Activated naive CD4-positive, alpha-beta T cell treated with Interleukin-2 at 50 U/mL for 16 hours (primary cell): Measurements from ENCODE around the gene DGCR6L.
"Not testable (repeated sequence)": the region's sequence is repeated elsewhere in the genome, so short reads cannot be mapped to it uniquely, and the experiment has no call there.

Source experiments
- DNase-seq: peaks from one replicate; pipeline ENCODE4 v3.0.0-alpha.2; 2020

Gene DGCR6L

DNA sequence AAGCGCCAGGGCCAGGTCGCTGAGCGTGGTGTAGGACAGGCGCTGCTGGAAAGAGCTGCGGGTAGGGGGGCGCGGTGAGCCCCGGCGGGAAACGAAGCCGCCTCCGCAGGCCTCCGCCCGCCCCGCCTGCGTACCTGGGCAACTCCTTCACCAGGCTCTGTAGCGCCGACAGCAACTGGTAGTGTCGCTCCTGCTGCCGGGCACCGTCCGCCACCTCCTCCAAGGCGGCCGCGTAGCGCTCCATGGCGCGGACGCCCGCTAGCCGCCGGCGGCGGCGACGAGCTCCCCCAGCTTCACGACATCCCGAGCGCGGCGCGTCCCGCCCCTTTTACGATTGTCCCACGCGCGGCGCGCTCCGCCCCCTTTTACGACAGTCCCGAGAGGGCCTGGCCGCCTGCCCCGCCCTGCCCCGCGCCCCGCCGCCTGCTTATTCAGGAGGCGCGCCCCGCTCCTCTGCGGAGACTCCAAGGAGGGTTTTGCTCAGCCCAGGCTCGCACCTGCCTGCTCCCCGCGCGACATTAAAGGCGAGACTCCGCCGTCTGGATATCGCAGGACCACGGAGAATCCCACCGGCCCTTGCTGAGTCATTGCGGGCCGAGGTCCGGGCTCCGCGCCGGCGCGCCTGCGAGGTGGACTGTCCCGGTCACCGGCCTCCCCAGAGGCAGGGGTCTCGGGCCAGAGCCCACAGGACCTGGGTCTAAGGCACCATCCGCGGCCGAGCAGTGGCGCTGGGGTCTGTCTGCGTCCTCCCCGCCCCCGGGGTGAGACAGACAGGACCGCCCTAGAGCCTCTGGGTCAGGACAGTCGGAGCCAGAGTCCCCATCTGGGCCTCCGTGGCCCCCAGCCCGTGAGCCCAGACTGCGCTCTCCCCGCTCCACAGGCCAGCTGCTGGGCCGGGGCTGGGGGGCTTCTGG lies at the start of gene DGCR6L:
Gene DGCR6L, minus strand, starts transcription at position 316 of the 914 bp plus-strand sequence. Its CDS starts 72 bp downstream, at position 244.
- peak; percentile 98 for DNase-seq

DNA sequence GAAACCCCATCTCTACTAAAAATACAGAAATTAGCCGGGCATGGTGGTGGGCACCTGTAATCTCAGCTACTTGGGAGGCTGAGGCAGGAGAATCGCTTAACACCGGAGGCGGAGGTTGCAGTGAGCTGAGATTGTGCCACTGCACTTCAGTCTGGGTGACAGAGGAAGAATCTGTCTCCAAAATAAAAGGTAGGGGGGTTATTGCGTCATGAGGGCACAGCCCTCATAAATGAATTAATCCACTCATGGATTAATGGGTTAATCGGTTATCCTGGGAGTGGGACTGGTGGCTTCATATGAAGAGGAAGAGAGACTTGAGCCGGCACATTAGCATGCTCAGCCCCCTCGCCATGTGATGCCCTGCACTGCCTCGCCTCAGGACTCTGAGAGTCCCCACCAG lies 49.0 kb upstream of the DGCR6L start:
- DNase-seq = not testable (repeated sequence)

DNA sequence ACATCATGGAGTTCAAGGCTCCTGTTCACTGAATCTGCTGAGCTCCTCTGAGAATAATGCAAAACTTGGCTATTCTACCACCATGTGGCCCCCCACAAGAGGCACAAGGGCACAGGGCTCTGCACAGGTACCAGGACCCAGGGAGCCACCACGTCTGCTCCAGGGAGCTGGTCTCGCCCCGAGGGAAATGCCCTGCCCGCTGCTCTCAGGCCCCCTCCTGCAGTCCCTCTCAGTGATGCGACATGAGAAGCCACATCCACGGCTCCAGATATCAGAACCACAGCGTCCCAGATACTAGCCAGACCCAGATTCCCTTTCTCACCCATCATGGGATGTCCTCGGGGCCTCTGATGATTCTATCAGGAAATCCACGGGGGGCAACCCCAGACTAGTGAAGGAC lies 47.0 kb upstream of the DGCR6L start:
- DNase-seq = not testable (repeated sequence)

DNA sequence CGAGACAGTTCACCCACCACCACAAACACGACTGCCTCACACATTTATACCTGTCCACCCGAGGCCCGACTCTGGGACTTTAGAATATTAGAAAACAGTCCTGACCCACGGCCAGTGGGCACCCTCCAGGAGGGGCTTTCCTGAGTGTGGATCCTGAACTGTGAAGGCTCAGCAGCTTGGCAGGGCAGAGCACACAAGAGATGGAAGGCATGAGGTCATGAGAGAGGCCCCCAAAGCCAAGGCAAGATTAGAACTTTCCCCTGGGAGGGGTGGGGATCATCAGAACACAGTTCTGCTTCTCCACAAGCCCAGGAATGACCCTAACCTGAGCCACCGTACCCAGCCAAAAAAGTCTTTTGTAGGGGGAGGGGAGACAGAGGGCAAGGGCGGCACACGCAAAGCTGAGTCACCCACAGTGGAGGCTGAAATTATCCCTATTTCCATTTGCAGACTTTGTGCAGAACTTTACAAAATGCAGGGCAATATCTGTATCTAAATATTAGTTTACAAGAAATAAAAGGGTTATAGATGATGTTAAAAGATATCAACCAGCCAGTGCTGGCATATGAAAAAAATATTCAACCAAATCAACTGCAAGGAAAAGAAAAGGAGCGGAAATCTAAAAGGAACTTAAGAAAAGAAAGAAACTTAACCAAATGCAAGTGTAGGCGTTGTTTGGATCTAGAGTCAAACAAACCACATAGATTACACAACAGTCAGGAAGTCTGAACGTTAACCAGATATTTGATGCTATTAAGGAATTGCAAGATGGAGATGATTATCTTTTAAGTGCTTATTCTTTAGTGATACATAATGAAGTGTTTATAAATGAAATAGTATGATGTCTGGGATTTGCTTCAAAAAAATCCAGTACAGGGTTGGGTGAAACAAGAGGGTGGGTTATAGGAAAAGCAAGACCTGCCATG lies 44.7 kb upstream of the DGCR6L start:
- not testable (repeated sequence) for DNase-seq

DNA sequence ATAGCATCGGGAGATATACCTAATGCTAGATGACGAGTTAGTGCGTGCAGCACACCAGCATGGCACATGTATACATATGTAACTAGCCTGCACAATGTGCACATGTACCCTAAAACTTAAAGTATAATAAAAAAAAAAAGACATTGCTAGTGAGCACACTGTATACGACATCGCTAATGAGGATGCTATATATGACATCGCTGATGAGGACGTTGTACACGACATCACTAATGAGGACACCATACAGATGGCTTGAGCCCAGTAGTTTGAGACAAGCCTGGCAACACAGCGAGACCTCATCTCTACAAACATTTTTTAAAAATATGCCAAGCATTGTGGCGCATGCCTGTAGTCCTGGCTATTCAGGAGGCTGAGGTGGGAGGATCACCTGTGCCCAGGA lies 42.5 kb upstream of the DGCR6L start:
- DNase-seq = not testable (repeated sequence)

DNA sequence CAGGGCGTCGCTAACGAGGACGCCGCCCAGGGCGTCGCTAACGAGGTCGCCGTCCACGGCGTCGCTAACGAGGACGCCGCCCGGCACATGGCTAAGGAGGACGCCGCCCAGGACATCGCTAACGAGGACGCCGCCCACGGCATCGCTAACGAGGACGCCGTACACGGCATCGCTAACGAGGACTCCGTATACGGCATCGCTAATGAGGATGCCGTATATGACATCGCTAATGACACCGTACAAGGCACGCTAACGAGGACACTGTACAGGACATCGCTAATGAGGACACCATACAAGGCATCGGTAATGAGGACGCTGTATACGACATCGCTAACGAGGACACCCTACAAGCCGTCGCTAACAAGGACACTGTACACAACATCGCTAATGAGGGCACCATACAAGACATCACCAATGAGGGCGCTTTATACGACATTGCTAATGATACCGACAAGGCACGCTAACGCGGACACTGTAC lies 41.9 kb upstream of the DGCR6L start:
- not testable (repeated sequence) for DNase-seq

DNA sequence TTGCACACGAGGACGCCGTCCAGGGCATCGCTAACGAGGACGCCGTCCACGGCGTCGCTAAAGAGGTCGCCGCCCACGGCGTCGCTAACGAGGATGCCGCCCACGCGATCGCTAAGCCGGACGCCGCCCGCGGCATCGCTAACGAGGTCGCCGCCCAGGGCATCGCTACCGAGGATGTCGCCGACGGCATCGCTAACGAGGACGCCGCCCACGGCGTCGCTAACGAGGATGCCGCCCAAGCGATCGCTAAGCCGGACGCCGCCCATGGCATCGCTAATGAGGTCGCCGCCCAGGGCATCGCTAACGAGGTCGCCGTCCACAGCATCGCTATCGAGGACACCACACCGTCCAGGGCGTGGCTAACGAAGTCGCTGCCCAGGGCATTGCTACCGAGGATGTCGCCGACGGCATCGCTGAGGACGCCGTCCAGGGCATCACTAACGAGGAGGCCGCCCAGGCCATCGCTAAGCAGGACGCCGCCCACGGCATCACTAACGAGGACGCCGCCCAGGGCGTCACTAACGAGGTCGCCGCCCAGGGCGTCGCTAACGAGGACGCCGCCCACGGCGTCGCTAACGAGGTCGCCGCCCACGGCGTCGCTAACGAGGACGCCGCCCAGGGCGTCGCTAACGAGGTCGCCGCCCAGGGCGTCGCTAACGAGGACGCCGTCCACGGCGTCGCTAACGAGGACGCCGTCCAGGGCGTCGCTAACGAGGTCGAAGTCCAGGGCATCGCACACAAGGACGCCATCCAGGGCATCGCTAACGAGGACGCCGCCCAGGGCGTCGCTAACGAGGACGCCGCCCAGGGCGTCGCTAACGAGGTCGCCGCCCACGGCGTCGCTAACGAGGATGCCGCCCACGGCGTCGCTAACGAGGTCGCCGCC lies 41.2 kb upstream of the DGCR6L start:
- not testable (repeated sequence) for DNase-seq

DNA sequence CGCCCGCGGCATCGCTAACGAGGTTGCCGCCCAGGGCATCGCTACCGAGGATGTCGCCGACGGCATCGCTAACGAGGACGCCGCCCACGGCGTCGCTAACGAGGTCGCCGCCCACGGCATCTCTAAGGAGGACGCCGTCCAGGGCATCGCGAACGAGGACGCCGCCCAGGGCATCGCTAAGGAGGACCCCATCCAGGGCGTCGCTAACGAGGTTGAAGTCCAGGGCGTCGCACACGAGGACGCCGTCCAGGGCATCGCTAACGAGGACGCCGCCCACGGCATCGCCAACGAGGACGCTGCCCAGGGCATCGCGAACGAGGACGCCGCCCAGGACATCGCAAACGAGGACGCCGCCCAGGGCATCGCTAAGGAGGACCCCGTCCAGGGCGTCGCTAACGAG lies 40.4 kb upstream of the DGCR6L start:
- DNase-seq = not testable (repeated sequence)

DNA sequence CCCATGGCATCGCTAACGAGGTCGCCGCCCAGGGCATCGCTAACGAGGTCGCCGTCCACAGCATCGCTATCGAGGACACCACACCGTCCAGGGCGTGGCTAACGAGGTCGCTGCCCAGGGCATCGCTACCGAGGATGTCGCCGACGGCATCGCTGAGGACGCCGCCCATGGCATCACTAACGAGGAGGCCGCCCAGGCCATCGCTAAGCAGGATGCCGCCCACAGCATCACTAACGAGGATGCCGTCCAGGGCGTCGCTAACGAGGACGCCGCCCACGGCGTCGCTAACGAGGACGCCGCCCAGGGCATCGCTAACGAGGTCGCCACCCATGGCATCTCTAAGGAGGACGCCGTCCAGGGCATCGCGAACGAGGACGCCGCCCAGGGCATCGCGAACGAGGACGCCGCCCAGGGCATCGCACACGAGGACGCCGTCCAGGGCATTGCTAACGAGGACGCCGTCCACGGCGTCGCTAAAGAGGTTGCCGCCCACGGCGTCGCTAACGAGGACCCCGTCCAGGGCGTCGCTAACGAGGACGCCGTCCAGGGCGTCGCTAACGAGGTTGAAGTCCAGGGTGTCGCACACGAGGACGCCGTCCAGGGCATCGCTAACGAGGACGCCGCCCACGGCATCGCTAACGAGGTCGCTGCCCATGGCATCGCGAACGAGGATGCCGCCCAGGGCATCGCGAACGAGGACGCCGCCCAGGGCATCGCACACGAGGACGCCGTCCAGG lies 38.8 kb upstream of the DGCR6L start:
- DNase-seq = not testable (repeated sequence)

DNA sequence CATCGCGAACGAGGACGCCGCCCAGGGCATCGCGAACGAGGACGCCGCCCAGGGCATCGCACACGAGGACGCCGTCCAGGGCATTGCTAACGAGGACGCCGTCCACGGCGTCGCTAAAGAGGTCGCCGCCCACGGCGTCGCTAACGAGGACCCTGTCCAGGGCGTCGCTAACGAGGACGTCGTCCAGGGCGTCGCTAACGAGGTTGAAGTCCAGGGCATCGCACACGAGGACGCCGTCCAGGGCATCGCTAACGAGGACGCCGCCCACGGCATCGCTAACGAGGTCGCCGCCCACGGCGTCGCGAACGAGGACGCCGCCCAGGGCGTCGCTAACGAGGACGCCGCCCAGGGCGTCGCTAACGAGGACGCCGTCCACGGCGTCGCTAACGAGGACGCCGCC lies 38.1 kb upstream of the DGCR6L start:
- not testable (repeated sequence) for DNase-seq

DNA sequence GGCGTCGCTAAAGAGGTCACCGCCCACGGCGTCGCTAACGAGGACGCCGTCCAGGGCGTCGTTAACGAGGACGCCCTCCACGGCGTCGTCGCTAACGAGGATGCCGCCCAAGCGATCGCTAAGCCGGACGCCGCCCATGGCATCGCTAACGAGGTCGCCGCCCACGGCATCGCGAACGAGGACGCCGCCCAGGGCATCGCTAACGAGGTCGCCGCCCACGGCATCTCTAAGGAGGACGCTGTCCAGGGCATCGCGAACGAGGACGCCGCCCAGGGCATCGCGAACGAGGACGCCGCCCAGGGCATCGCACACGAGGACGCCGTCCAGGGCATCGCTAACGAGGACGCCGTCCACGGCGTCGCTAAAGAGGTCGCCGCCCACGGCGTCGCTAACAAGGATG lies 37.0 kb upstream of the DGCR6L start:
- DNase-seq = not testable (repeated sequence)

DNA sequence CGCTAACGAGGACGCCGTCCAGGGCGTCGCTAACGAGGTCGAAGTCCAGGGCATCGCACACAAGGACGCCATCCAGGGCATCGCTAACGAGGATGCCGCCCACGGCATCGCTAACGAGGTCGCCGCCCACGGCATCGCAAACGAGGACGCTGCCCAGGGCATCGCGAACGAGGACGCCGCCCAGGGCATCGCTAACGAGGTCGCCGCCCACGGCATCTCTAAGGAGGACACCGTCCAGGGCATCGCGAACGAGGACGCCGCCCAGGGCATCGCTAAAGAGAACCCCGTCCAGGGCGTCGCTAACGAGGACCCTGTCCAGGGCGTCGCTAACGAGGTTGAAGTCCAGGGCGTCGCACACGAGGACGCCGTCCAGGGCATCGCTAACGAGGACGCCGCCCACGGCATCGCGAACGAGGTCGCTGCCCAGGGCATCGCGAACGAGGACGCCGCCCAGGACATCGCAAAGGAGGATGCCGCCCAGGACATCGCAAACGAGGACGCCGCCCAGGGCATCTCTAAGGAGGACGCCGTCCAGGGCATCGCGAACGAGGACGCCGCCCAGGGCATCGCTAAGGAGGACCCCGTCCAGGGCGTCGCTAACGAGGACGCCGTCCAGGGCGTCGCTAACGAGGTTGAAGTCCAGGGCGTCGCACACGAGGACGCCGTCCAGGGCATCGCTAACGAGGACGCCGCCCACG lies 36.2 kb upstream of the DGCR6L start:
- DNase-seq = not testable (repeated sequence)

DNA sequence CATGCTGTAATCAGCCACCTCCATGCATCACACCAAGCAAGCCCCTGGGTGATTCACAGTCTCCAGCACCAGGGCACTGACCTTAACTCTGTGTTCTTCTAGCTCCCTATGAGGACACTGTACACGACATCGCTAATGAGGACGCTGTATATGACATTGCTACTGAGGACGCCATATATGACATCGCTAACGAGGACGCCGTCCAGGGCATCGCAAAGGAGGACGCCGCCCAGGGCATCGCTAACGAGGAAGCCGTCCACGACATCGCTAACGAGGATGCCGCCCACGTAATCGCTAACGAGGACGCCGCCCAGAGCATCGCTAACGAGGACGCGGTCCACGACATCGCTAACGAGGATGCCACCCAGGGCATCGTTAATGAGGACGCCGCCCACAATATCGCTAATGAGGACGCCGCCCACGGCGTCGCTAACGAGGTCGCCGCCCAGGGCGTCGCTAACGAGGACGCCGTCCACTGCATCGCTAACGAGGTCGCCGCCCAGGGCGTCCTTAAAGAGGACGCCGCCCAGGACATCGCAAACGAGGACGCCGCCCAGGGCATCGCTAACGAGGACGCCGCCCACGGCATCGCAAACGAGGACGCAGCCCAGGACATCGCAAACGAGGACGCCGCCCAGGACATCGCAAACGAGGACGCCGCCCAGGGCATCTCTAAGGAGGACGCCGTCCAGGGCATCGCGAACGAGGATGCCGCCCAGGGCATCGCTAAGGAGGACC lies 34.5 kb upstream of the DGCR6L start:
- DNase-seq = no peak

DNA sequence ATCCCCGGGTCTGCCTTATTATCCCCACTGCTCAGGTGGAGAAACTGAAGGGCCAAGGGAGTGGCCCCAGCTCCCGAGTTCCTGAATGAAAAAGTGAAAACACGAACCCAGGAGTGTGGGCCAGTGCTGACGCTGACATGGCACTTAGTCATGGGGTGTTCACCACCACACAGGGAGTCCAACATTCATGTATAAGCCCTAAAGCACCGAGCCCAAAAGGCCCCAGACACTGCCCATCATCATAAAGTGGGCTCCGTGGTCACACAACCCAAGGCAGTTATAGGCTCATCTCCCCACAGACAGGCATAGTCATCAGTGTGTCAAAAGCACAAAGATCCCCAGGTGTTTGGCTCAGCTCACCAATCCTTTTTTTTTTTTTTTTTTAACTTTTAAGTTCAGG lies 32.7 kb upstream of the DGCR6L start:
- DNase-seq = not testable (repeated sequence)

DNA sequence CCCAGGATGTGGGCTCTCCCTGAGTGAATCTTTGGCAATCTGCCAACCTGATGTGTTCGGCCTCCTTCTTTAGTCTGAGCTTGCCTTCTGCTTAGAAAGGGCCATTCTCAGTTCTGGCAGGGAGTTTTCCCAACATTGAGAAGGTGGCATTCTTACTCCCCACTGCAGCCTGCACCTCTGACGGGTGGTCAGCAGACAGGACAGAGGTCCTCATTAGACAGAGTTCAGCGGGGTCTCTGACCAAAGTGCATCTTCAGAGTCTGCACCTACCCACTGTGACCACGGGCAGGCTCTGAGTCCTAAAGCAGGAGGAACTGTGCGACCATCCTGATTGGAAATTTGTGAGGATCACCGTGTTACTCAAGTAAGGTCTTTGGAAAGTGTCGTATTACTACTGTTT lies 26.7 kb upstream of the DGCR6L start:
- not testable (repeated sequence) for DNase-seq

DNA sequence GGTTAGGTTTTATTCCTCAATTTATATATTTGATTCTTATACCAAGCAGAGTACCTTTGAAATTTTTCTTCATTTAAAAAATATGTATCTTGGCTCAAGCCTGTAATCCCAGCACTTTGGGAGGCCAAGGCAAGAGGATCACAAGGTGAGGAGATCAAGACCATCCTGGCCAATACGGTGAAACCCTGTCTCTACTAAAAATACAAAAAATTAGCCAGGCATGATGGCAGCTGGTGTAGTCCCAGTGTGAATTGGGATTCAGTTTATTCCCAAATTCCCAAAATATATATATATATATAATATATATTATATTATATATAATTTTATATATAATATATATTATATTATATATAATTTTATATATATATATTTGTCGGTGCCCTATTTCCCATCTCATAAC lies 18.4 kb upstream of the DGCR6L start:
- not testable (repeated sequence) for DNase-seq

DNA sequence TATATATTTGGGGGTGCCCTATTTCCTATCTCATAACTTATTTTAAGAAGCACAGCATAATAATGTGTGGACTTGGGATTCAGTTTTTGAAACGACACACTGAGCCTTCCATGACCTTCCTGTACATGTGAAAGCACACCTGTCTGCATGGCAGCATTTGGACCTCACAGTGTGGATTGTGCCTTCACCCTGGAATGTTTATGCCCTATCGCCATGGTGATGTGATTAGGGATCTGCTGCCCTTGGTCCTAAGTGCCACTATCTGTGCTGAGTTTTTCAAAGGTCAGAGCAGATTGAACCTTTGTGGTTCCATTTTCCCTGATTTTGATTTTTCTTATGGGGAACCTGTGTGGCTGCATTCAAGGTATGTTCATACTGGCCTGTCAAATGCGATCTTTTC lies 17.9 kb upstream of the DGCR6L start:
- DNase-seq = not testable (repeated sequence)

DNA sequence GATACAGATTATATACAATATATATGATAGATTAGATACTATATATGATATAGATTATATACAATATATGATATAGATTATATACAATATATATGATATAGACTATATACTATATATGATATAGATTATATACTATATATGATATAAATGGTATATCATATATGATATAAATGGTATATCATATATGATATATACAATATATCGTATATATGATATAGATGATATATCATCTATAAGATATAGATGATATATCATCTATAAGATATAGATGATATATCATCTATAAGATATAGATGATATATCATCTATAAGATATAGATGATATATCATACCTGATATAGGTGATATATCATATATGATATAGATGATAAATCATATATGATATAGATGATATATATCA lies 16.7 kb upstream of the DGCR6L start:
- not testable (repeated sequence) for DNase-seq

DNA sequence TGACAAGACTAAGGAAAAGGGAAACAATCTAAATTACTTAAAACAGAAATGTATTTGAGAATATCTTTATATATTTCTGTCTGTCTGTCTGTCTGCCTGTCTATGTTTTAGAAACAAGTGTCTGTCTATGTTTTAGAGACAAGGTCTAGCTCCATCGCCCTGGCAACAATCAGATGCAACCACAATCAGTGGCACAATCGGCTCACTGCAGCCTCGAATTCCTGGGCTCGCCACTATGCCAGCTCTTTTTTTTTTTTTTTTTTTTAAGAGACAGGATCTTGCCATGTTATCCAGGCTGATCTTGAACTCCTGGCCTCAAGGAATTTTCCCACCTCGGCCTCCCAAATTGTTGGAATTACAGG lies 8.7 kb upstream of the DGCR6L start:
- DNase-seq = not testable (repeated sequence)

DNA sequence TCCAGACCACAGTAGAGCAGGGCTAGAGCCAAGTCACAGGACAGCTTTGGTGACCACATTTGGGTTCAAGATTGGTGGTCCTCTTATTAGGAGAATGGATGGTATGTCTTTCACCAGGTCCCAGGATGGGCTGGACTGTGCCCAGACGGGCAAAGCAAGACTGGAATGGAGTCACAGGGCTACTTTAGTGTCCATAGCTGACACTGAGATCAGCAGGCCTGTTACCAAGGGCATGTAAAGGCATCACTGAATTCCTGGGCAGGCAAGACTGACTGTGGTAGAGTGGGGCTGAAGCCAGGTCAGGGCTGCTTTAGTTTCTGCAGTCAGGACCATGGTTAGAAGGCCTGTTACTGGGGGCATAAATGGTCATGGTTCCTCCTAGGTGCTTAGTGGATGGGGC lies 6.1 kb upstream of the DGCR6L start:
- not testable (repeated sequence) for DNase-seq
